Lower leg skin (tissue), 3 donors: ENCODE data around the gene DOCK3.

Experiments
- CTCF ChIP-seq, 3 donors: fragments of 450-650 bp; IDR thresholded peaks; one replicate each; pipeline ENCODE4 v1.5.1; 2016; ENCODE audit warnings: antibody characterized with exemption in 3 of 3, mild to moderate bottlenecking in 3 of 3, moderate library complexity in 2 of 3
- POLR2A ChIP-seq, 2 donors: fragments of 450-650 bp; IDR thresholded peaks; one replicate each; pipeline ENCODE4 v1.6.1; 2016 to 2017; ENCODE audit warnings: antibody characterized with exemption in 2 of 2, mild to moderate bottlenecking in 1 of 2, moderate library complexity in 1 of 2

GRCh38 chr3:51216291-51216690, 541.6 kb downstream of the DOCK3 start:
- TF ChIP-seq CTCF (IDR thresholded peaks at IDR 0.05) = no peak
- no peak for TF ChIP-seq POLR2A (IDR thresholded peaks at IDR 0.05)
